ENCODE results near the gene RAB8A.

RAB8A gene

DNA sequence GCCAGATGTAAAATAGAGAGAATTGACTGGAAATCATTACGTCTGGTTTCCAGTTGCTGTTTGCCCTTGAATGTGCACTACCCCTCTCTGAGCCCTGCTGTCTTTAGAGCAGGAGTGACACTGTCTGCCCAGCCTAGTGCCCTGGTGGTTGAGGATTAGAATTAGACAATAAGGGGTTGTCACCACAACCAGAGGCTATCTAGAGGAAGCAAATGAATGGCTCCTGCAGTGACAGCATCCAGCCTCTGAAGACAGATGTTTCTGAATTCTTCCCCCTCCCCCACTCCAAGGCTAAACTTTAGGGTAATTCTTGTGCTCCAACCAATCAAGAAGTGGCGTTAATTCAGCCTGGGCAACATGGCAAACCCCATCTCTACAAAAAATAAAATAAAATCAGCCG, 2.0 kb downstream of the RAB8A start:
- DNase-seq = peak; percentile 5 to 19

DNA sequence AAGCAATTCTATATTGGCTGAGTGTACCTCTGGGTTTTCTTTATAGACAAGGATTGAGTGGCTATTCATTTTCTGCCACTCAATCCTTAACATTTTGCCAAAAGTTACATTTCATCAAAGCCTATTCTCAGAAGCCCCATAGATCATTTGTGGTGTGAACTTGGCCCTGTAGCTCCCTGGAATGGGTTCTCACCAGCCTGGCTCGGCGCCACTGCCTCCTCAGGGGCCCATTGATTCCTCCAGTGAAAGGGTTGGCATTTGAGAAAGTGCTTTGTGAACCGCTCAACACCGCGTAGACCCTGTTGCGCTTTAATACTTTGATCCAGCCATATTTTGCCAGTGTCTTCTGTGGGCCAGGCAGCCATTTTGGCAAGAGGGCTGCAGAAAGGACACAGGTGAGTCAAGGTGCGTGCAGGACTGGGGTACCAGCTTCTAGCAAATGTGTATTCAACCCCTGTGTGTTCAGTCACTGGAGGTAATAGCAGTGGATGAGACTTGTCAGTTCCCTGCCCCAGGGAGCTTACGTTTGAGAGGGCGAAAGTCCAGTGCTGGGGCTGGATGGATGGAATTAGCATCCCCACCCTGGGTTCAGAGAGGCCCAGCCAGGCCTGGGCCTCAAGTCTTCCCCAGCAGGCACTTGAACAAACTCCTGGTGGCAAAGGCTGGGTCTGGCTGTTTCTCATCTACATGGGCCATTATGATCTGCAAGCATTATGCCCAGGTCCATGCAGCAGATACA, 3.8 kb downstream of the RAB8A start:
- no peak for DNase-seq

- no peak for DNase-seq
Measured at GRCh38 chr19:16116067-16116466, 4.4 kb downstream of the RAB8A start.

- no peak for DNase-seq
Measured at GRCh38 chr19:16117594-16118033, 5.9 kb downstream of the RAB8A start.

DNA sequence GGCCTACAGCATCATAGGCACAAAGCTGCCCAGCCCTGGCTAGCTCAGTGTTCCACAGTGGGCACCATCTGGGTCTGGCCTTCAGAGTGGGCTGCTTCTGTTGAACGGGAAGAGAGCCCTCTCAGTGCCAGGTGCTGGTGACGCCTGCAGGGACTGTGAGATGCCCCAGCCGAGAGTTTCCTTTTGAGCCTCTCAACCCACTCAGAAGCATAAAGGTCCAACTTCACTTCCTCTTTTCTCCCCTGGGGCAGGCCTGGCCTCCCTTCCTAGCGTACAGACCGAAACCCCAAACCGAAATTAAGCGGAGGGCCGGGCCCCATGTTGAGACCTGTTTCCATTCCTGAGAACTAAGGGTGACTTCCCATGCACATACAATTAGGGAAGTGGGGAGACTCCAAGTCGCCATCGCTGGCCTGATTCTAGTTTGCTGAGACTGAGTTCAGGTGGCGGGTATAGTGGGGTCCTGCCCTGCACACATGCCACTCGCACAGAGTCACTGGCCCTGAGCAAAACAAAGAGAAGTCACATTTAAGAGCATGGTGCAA, 6.9 kb downstream of the RAB8A start:
- peak; percentile 86 to 89 for DNase-seq

GRCh38 chr19:16119075-16119857, 7.6 kb downstream of the RAB8A start:
- DNase-seq = peak; percentile 84 to 89

GRCh38 chr19:16121141-16121540, 9.5 kb downstream of the RAB8A start:
- DNase-seq = no peak

DNA sequence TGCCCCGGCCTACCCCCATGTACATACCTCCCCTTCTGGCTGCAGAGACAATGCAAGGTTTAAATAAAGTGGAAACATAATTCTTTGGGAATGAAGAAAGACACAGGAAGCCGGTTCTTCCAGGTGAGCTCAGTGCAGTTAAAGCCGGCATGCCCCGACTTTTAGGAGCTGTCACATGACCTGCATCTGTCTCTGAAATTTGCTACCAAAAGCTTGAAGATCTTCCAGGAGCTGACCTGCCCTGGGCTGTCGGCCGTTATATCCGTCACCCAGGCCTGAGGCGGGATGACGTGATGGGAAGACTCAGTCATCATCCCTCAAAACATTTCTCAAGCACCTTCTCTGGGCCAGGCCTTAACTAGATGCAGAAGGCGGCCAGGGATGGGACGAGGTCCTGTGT, 10.3 kb downstream of the RAB8A start:
- DNase-seq = no peak

DNA sequence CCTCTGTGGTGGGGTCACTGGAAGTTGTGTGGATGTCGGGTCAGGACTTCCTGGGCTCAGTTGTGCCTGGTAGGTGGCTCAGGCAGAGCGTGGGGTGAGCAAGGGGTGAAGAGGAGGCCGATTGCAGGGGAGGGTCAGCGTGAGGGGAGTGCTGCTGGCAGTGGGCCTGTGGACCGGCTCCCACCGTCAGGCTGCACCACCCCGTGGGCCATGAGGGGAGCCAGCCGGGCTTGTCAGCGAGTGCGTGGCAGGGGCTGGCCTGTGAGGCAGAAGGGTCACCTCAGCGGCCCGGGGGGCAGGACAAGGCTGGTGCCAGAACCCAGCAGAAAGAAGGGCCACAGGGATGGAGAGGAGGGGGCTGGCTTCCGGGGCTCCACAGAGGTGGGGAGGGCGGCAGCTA, 13.3 kb downstream of the RAB8A start:
- no peak for DNase-seq

DNA sequence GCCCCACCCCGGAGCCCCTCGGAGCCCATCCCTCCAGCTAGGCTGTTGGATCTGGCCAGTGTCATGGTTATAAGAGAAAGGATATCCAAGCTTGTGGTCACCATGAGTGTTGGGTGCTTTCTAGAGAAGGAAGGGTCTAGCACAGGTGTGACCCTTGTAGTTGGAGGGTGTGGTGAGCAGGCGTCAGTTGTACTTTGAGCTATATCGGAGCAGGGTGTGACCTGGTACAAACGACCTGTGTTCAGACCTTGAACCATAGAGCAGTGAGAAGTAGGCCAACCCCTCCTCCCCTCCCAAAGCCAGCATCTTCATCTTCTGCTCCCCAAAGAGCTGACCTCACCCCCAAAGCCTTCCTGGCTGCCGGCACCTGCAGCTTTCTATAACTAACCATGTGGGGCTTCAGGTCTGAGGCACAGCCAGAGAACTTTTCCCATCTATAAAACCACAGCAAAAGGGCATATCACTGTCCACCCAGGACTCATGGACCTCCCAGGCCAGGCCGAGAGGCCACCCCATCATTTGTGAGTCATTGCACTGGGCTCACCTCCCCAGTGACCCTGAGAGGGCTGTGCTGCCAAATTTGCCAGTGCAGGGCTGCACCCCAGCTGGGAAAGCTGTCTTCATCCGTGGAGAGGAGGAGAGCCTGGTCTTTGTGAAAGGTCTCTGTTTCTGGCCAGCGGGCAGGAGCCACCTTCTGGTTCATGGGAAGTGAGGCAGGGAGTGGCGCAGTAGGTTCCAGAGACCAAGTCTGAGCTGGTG, 14.2 kb downstream of the RAB8A start:
- DNase-seq = no peak

GRCh38 chr19:16127080-16127479, 15.4 kb downstream of the RAB8A start:
- DNase-seq = no peak

DNA sequence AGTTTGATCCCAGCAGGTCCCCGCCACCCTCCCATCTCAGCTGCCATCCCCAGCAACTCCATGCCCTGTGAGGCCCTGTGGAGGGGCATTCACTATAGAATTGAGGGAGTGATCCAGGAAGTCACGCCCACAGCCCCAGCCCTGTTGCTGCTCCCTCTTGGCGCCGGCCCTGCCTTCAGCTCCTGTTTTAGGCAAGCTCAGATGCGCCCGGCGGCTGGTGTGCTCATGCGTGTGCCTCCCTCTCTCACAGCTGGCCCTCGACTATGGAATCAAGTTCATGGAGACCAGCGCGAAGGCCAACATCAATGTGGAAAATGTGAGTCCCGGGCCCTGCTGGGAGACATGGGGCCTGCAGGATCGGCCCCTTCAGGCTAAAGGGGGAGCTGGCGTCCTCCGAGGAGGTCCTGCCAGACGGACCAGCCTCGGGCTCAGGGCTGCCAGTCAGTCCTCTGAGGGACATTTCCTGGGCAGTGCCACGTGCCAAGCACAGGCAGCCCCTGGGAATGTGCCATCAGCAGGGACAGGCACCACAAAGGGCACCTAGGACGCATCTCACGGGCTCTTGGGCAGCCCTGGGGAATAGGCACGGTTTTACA, 16.2 kb downstream of the RAB8A start:
- DNase-seq = no peak

- DNase-seq = no peak
Measured at GRCh38 chr19:16131648-16132047, 20.0 kb downstream of the RAB8A start.

DNA sequence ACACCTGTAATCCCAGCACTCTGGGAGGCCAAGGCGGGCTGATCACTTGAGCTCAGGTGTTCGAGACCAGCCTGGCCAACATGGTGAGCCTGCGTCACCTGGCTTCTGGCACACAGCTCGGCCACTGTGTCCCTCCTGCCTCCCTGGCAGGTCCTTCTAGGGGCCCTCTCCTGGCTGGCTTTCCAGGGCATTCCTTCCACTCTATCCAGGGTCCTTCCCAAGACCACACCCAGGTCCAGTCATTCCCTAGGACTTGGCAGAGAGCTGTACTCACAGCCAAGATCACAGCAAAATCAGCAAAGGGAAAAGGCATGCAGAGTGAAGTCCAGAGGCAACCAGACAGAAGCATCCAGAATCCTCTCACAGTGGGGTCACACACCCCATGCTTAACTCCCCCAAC, 22.1 kb downstream of the RAB8A start:
- no peak for DNase-seq

GRCh38 chr19:16134510-16134909, 22.8 kb downstream of the RAB8A start:
- no peak for DNase-seq

DNA sequence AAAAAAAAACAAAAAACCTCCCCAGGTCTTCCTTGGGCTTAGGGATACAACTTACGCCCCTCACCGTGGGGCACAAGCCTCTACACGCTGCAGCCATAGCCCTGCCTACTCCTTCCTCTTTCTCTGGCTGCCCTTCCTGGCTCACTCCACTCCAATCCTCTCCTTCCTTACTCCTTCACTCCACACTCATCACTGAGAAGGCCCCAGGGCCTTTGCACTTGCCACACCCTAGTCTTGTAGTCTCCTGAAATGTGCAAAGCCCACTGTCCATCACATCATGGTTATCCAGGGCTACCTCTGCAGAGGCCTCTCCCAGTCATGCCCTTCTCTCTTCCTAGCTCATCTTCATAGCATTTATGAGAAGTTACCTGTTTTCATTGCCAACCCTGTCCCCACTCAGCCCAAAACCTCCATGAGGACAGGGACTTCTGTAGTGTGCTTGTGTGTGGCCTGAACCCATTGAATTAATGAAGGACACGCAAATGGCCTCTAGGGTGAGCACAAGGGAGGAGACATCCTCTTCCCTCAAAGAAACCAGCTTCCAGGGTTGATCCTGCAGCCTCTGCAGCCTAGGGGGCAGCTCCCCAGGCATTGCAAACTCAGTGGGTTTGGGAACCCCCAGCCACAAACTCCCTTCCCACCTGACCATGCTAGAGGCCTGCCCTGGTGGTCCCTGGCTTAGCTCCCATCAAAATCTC, 23.9 kb downstream of the RAB8A start:
- no peak for DNase-seq

DNA sequence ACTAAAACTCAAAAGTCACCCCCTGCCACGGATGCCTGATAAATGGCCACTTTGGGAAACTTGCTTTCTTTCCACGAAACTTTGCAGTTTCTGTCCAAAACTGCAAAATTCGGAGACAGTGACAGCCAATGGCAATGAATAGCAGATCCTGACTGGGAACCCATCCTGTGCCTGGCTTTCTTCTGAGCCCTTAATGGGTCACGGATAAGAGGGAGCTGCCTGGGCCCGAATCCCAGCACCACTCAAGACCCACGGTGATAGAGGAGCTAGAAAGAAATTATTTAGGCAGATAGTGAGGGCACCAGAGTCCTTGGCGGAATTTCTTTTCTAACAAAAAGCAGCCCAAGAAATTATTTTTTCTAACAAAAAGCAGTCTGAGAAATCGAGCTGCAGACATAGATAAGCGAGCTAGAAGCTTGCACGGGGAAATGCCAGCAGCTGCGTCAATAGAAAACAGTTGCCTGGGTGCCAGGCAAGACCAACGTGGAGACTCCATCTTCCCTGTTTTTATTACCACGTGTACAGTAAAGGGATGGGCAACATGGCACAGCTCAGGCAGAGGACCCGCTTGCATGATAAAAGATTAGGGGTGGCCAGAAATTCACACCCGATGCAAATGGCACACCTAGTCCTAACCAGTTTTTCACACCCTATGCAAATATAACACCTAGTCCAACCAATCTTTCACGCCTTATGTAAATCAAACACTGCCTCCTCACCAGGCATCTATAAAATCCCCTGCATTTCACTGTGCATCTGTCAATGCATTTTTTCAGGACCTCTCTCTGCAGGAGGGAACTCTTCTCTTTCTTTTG, 24.7 kb downstream of the RAB8A start:
- DNase-seq = no peak

DNA sequence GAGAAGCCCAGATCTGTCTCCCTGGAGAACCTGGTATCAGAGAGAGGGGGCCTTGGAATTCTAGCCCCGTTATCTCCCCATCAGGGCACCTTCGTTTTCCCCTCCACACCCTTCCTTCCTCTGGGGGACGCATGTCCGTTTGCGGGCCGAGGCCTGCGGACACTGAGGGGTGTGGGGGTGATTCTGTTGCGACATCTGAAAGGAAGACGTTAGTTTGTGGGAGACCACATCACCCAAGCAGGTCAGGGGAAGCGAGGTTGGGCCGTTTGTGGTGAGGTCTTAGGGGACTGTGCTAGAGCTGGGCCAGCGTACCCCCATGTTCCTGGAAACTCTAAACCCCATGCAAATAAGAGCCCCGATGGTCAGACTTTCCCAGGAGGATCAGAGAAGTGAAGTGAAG, 28.1 kb downstream of the RAB8A start:
- DNase-seq = no peak

DNA sequence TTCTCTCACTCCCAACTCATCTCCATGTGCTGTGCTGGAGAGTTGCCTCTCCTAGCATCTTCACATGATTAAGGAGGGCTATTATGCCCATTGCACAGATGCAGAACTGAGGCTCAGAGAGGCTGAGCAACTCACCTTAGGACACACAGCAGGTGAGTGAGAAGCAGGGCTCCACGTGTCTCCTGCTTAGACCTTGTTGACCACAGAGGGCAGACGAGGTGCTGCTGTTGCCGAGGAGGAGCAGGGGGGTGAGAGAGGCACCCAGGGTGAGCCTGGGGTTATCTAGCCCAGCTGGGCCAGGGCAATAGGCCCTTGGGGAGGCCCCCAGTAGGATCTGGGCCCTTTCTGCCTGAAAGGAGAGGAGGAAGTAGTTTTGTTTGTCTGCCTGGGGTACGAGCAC, 29.4 kb downstream of the RAB8A start:
- DNase-seq = no peak

DNA sequence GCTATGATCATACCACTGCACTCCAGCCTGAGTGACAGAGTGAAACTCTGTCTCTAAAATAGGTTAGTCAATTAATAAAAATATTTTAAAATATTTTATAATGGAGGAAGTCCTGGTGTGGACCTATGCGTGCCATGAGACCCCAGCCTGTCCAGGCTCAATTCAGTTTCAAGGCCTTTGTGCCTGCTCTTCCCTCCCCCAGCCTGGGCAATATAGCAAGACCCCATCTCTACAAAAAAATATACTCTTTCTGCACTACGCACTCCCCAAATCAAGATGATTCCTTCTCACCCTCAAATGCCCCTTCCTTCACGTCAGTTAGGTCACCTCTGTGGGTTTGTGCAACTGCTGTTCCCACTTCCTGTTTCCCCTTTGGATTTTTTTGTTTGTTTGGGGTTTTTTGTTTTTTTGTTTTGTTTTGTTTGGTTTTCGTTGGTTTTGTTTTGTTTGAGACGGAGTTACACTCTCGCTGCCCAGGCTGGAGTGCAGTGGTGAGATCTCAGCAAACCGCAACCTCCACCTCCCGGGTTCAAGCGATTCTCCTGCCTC, 30.4 kb downstream of the RAB8A start:
- DNase-seq = peak; percentile 59 to 66

Data from inflammatory macrophage (primary cell).